WTC11 (cell line): ENCODE measurements around the gene CALCOCO2. TPM values are rescaled to one million over a fixed set of nuclear protein-coding genes. Genes with fewer than 3 reads are reported as not detected.
A peak's percentile ranks its signal among the peaks of the same experiment; 100 is the strongest.

Source experiments
- ATAC-seq: fragments of 200-7000 bp; cut with Tn5 transposase; 2 replicates; pipeline ENCODE4 v1.10.0; 2021; ENCODE audit warnings: mild to moderate bottlenecking, moderate library complexity
- CTCF ChIA-PET: fragments of 300-600 bp; sonication (Branson Sonifier 250); formaldehyde crosslinking; loops from one replicate; lab custom pipeline; 2021; ENCODE audit warnings: antibody characterized with exemption; lab: Charles Lee
- POLR2A ChIA-PET: fragments of 350-600 bp; sonication (Branson Sonifier 250); formaldehyde crosslinking; loops from one replicate; lab custom pipeline; 2021; ENCODE audit warnings: antibody characterized with exemption; lab: Charles Lee
- DNase-seq: peaks from one replicate; pipeline ENCODE4 v3.0.0; 2021; ENCODE audit warnings: low spot score
- H3K27ac Mint-ChIP-seq: 2 replicates; pipeline ENCODE4 v1.8.0; 2021; ENCODE audit warnings: mixed read lengths
- H3K27me3 Mint-ChIP-seq: 2 replicates; pipeline ENCODE4 v1.8.0; 2021; ENCODE audit warnings: low read depth, mild to moderate bottlenecking, moderate library complexity, mixed read lengths
- H3K36me3 Mint-ChIP-seq: 2 replicates; pipeline ENCODE4 v1.8.0; 2021; ENCODE audit warnings: mixed read lengths
- H3K4me1 Mint-ChIP-seq: 2 replicates; pipeline ENCODE4 v1.8.0; 2022; ENCODE audit warnings: mixed read lengths
- H3K4me3 Mint-ChIP-seq: 2 replicates; pipeline ENCODE4 v1.8.0; 2021; ENCODE audit warnings: mild to moderate bottlenecking, moderate library complexity, mixed read lengths
- H3K9me3 Mint-ChIP-seq: 2 replicates; pipeline ENCODE4 v1.8.0; 2021; ENCODE audit warnings: mixed read lengths
- E2F4 ChIP-seq: sonication (generic); formaldehyde crosslinking; IDR thresholded peaks from 2 replicates; pipeline ENCODE4 v1.8.1; 2022; ENCODE audit warnings: low read depth, mild to moderate bottlenecking, moderate library complexity, missing genetic modification reagents, borderline replicate concordance
- IRF1 ChIP-seq: sonication (generic); formaldehyde crosslinking; IDR thresholded peaks from 2 replicates; pipeline ENCODE4 v1.8.0; 2023; ENCODE audit warnings: missing genetic modification reagents
- MXD4 ChIP-seq: fragments of 250-450 bp; sonication (Bioruptor Pico); IDR thresholded peaks from 2 replicates; pipeline ENCODE4 v1.8.0; 2021; ENCODE audit warnings: mild to moderate bottlenecking, moderate library complexity, borderline replicate concordance
- SP1 ChIP-seq: sonication (generic); formaldehyde crosslinking; conservative IDR thresholded peaks from 2 replicates; pipeline ENCODE4 v1.8.1; 2022; ENCODE audit warnings: missing genetic modification reagents
- TEAD1 ChIP-seq: sonication (generic); formaldehyde crosslinking; IDR thresholded peaks from 2 replicates; pipeline ENCODE4 v1.8.0; 2022; ENCODE audit warnings: mild to moderate bottlenecking, missing genetic modification reagents
- TEAD4 ChIP-seq: sonication (generic); formaldehyde crosslinking; IDR thresholded peaks from 2 replicates; pipeline ENCODE4 v1.8.0; 2022; ENCODE audit warnings: mild to moderate bottlenecking, missing genetic modification reagents
- ZNF121 ChIP-seq: sonication (generic); formaldehyde crosslinking; IDR thresholded peaks from 2 replicates; pipeline ENCODE4 v1.8.0; 2023; ENCODE audit warnings: missing genetic modification reagents
- ZNF219 ChIP-seq: sonication (generic); formaldehyde crosslinking; IDR thresholded peaks from 2 replicates; pipeline ENCODE4 v1.8.0; 2023; ENCODE audit warnings: missing genetic modification reagents, mild to moderate bottlenecking, borderline replicate concordance
- ZNF423 ChIP-seq: fragments of 250-450 bp; sonication (Bioruptor Pico); IDR thresholded peaks from 2 replicates; pipeline ENCODE4 v2.1.2; 2022; ENCODE audit warnings: mild to moderate bottlenecking, moderate library complexity
- ZNF671 ChIP-seq: fragments of 250-450 bp; sonication (Bioruptor Pico); IDR thresholded peaks from 2 replicates; pipeline ENCODE4 v1.8.0; 2021; ENCODE audit warnings: mild to moderate bottlenecking
- total RNA-seq: library from RNA; stranded (reverse); gene quantifications from 3 replicates; pipeline ENCODE4 v1.2.3, GENCODE V29; 2021
- TF ChIP-seq, protein P1 (sequence below): sonication (generic); formaldehyde crosslinking; IDR thresholded peaks from 2 replicates; pipeline ENCODE4 v1.8.1; 2023; ENCODE audit warnings: mild to moderate bottlenecking, moderate library complexity, missing genetic modification reagents
- TF ChIP-seq, protein P2 (sequence below): sonication (generic); formaldehyde crosslinking; IDR thresholded peaks from 2 replicates; pipeline ENCODE4 v1.8.0; 2022; ENCODE audit warnings: mild to moderate bottlenecking, missing genetic modification reagents
- TF ChIP-seq, protein P3 (sequence below): sonication (generic); formaldehyde crosslinking; IDR thresholded peaks from 2 replicates; pipeline ENCODE4 v1.8.1; 2023; ENCODE audit warnings: mild to moderate bottlenecking, missing genetic modification reagents, borderline replicate concordance
- TF ChIP-seq, protein P4 (sequence below): sonication (generic); formaldehyde crosslinking; IDR thresholded peaks from 2 replicates; pipeline ENCODE4 v1.8.0; 2022; ENCODE audit warnings: mild to moderate bottlenecking, missing genetic modification reagents
- TF ChIP-seq, protein P5 (sequence below): sonication (generic); formaldehyde crosslinking; IDR thresholded peaks from 2 replicates; pipeline ENCODE4 v1.8.1; 2022; ENCODE audit warnings: mild to moderate bottlenecking, moderate library complexity, missing genetic modification reagents
- TF ChIP-seq, protein P6 (sequence below): fragments of 250-450 bp; sonication (Bioruptor Pico); IDR thresholded peaks from 2 replicates; pipeline ENCODE4 v1.9.0; 2021; ENCODE audit warnings: moderate library complexity, mild to moderate bottlenecking, inconsistent platforms, borderline replicate concordance

The CALCOCO2 gene
- total RNA-seq, 1 experiment from 2014 or later: 32.6 TPM

DNA sequence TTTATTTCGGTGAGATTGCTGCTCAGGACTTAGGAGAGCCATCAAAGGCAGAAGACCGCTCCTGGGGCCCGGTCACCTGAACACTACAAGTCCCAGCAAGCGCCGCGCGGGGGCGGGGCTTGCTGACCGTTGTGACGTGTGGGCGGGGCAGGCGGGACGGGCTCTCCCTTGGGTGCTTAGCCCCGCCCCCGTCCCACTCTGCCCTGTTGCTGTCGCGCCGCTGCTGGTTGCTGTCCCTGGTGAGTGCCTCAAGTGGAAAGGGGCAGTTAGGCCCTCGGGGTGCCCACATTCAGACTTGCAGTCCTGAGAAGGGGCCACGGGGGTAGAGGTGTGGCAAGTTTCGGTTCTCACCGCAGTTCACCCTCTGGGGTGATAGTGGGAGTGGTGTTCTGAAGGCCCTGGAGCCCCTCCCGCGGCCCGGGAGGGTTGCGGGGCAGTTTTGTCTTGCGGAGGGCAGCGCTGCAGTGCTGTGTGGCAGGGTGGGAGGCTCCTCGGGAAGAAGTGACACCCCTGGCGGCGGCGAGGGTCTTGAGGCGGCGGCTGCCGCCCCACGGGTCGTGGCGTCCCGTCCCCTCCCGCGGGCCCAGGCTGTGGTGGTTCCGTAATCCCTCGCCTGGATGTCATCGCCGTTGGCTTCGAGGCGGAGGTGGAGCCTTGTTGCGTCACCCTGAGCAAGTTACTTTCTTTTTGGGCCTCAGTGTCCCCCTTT, at the start of gene CALCOCO2 (continued):
- TF ChIP-seq, protein P1, sequence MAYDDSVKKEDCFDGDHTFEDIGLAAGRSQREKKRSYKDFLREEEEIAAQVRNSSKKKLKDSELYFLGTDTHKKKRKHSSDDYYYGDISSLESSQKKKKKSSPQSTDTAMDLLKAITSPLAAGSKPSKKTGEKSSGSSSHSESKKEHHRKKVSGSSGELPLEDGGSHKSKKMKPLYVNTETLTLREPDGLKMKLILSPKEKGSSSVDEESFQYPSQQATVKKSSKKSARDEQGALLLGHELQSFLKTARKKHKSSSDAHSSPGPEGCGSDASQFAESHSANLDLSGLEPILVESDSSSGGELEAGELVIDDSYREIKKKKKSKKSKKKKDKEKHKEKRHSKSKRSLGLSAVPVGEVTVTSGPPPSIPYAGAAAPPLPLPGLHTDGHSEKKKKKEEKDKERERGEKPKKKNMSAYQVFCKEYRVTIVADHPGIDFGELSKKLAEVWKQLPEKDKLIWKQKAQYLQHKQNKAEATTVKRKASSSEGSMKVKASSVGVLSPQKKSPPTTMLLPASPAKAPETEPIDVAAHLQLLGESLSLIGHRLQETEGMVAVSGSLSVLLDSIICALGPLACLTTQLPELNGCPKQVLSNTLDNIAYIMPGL: peak; percentile 62
- TF ChIP-seq ZNF121: peak; percentile 88
- peak; percentile 83 for TF ChIP-seq ZNF423
- TF ChIP-seq, protein P2, sequence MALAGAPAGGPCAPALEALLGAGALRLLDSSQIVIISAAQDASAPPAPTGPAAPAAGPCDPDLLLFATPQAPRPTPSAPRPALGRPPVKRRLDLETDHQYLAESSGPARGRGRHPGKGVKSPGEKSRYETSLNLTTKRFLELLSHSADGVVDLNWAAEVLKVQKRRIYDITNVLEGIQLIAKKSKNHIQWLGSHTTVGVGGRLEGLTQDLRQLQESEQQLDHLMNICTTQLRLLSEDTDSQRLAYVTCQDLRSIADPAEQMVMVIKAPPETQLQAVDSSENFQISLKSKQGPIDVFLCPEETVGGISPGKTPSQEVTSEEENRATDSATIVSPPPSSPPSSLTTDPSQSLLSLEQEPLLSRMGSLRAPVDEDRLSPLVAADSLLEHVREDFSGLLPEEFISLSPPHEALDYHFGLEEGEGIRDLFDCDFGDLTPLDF (CRISPR knock-in tag): 0 out of 2 replicates have a peak, but pooled peaks have one; percentile 14

DNA sequence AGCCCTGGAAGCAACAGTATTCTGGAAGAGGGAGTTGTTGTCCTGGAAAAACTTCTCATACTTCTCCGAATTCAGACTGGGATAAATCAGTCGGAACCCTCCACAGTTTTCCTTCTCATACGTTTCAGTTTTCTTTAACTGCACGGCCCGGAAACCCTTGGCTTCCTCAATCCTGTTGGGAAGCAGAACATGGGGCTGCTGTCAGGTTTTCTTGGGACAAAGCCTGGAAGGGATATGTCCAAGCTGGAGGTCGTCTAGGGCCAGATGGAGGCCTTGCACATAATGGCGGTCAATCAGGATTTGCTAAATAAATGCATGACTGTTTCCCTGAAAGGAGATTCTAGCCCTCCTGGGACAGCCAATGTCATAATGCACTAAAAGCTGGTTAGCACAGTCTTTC, 43.0 kb upstream of the CALCOCO2 start:
- Mint-ChIP-seq H3K27ac (no peak overlapping the region), H3K36me3 (no peaks in the 10 kb centered on the region), H3K9me3 (no peaks in the 10 kb centered on the region), H3K27me3 (no peaks in the 10 kb centered on the region; the same call in 1 of the 2 replicates), H3K4me1 (peaks cover 9% of the 10 kb centered on the region), H3K4me3 (no peak overlapping the region)
- CTCF ChIA-PET: interaction anchor here (1.0 to 6.2 kb wide), 8 partner anchors 17 to 116 kb away, joined by 3 to 148 read pairs (median 6); partner anchors contain the start of genes HOXB13, PRAC1 and PRAC2
- no peak for DNase-seq
- POLR2A ChIA-PET: no interaction called here
- ATAC-seq: no peak
- no peak for TF ChIP-seq TEAD4 (CRISPR knock-in tag)
- no peak for TF ChIP-seq ZNF219 (CRISPR knock-in tag)
- no peak for TF ChIP-seq ZNF671 (CRISPR knock-in tag)
- TF ChIP-seq, protein P1: no peak
- TF ChIP-seq SP1 (CRISPR knock-in tag): no peak
- no peak for TF ChIP-seq MXD4 (CRISPR knock-in tag)
- no peak for TF ChIP-seq IRF1 (CRISPR knock-in tag)
- TF ChIP-seq TEAD1 (CRISPR knock-in tag): no peak
- TF ChIP-seq, protein P3, sequence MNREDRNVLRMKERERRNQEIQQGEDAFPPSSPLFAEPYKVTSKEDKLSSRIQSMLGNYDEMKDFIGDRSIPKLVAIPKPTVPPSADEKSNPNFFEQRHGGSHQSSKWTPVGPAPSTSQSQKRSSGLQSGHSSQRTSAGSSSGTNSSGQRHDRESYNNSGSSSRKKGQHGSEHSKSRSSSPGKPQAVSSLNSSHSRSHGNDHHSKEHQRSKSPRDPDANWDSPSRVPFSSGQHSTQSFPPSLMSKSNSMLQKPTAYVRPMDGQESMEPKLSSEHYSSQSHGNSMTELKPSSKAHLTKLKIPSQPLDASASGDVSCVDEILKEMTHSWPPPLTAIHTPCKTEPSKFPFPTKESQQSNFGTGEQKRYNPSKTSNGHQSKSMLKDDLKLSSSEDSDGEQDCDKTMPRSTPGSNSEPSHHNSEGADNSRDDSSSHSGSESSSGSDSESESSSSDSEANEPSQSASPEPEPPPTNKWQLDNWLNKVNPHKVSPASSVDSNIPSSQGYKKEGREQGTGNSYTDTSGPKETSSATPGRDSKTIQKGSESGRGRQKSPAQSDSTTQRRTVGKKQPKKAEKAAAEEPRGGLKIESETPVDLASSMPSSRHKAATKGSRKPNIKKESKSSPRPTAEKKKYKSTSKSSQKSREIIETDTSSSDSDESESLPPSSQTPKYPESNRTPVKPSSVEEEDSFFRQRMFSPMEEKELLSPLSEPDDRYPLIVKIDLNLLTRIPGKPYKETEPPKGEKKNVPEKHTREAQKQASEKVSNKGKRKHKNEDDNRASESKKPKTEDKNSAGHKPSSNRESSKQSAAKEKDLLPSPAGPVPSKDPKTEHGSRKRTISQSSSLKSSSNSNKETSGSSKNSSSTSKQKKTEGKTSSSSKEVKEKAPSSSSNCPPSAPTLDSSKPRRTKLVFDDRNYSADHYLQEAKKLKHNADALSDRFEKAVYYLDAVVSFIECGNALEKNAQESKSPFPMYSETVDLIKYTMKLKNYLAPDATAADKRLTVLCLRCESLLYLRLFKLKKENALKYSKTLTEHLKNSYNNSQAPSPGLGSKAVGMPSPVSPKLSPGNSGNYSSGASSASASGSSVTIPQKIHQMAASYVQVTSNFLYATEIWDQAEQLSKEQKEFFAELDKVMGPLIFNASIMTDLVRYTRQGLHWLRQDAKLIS (CRISPR knock-in tag): no peak
- TF ChIP-seq, protein P4, sequence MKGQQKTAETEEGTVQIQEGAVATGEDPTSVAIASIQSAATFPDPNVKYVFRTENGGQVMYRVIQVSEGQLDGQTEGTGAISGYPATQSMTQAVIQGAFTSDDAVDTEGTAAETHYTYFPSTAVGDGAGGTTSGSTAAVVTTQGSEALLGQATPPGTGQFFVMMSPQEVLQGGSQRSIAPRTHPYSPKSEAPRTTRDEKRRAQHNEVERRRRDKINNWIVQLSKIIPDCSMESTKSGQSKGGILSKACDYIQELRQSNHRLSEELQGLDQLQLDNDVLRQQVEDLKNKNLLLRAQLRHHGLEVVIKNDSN (CRISPR knock-in tag): no peak
- TF ChIP-seq, protein P5, sequence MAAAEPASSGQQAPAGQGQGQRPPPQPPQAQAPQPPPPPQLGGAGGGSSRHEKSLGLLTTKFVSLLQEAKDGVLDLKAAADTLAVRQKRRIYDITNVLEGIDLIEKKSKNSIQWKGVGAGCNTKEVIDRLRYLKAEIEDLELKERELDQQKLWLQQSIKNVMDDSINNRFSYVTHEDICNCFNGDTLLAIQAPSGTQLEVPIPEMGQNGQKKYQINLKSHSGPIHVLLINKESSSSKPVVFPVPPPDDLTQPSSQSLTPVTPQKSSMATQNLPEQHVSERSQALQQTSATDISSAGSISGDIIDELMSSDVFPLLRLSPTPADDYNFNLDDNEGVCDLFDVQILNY: no peak
- TF ChIP-seq, protein P6, sequence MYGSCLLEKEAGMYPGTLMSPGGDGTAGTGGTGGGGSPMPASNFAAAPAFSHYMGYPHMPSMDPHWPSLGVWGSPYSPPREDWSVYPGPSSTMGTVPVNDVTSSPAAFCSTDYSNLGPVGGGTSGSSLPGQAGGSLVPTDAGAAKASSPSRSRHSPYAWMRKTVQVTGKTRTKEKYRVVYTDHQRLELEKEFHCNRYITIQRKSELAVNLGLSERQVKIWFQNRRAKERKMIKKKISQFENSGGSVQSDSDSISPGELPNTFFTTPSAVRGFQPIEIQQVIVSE (CRISPR knock-in tag): no peak
- no peak for TF ChIP-seq E2F4 (CRISPR knock-in tag)
